Measurements from ENCODE around the gene LYRM1.

LYRM1 gene

GRCh38 chr16:20873331-20873730, 27.2 kb upstream of the LYRM1 start:
- Mint-ChIP-seq H3K4me3 (no peak overlapping the region), H3K4me1 (peaks cover 40% of the 10 kb centered on the region), H3K27me3 (ENCODE audit: low read depth, poor library complexity) (no peaks in the 10 kb centered on the region), H3K9me3 (no peaks in the 10 kb centered on the region), H3K36me3 (ENCODE audit: low read depth) (peaks cover 16% of the 10 kb centered on the region), H3K27ac (no peak overlapping the region)
- DNase-seq: no peak
- TF ChIP-seq CTCF (IDR thresholded peaks at IDR 0.05): no peak

GRCh38 chr16:20874088-20874581, 26.4 kb upstream of the LYRM1 start:
- H3K36me3 Mint-ChIP-seq (ENCODE audit: low read depth): peaks cover 16% of the 10 kb centered on the region
- no peak for TF ChIP-seq CTCF (IDR thresholded peaks at IDR 0.05)
- DNase-seq: no peak
- no peak overlapping the region for H3K27ac Mint-ChIP-seq
- no peaks in the 10 kb centered on the region for H3K9me3 Mint-ChIP-seq
- H3K4me3 Mint-ChIP-seq: no peak overlapping the region
- H3K27me3 Mint-ChIP-seq (ENCODE audit: low read depth, poor library complexity): no peaks in the 10 kb centered on the region
- peaks cover 48% of the 10 kb centered on the region for H3K4me1 Mint-ChIP-seq

- H3K27ac Mint-ChIP-seq: no peak overlapping the region
- DNase-seq: no peak
- no peak overlapping the region for H3K4me3 Mint-ChIP-seq
- no peaks in the 10 kb centered on the region for H3K27me3 Mint-ChIP-seq (ENCODE audit: low read depth, poor library complexity)
- peaks cover 16% of the 10 kb centered on the region for H3K36me3 Mint-ChIP-seq (ENCODE audit: low read depth)
- H3K9me3 Mint-ChIP-seq: no peaks in the 10 kb centered on the region
- H3K4me1 Mint-ChIP-seq: peaks cover 55% of the 10 kb centered on the region
- no peak for TF ChIP-seq CTCF (IDR thresholded peaks at IDR 0.05)
Measured at GRCh38 chr16:20875355-20875650, 25.3 kb upstream of the LYRM1 start.

- no peaks in the 10 kb centered on the region for H3K27me3 Mint-ChIP-seq (ENCODE audit: low read depth, poor library complexity)
- no peak overlapping the region for H3K4me3 Mint-ChIP-seq
- H3K9me3 Mint-ChIP-seq: no peaks in the 10 kb centered on the region
- no peak for TF ChIP-seq CTCF (IDR thresholded peaks at IDR 0.05)
- peak; percentile 14 for DNase-seq
- peak overlapping the region; percentile 94 for H3K27ac Mint-ChIP-seq
- peaks cover 28% of the 10 kb centered on the region for H3K36me3 Mint-ChIP-seq (ENCODE audit: low read depth)
- peaks cover 44% of the 10 kb centered on the region for H3K4me1 Mint-ChIP-seq
Measured at GRCh38 chr16:20878682-20879147, 21.9 kb upstream of the LYRM1 start.

GRCh38 chr16:20879175-20880040, 21.2 kb upstream of the LYRM1 start:
- H3K4me1 Mint-ChIP-seq: peaks cover 43% of the 10 kb centered on the region

More at GRCh38 chr16:20879175-20880040, 21.2 kb upstream of the LYRM1 start:
- TF ChIP-seq CTCF (IDR thresholded peaks at IDR 0.05): no peak
- DNase-seq: no peak
- Mint-ChIP-seq H3K27me3 (ENCODE audit: low read depth, poor library complexity) (no peaks in the 10 kb centered on the region), H3K9me3 (no peaks in the 10 kb centered on the region), H3K27ac (no peak overlapping the region), H3K4me3 (no peak overlapping the region), H3K36me3 (ENCODE audit: low read depth) (peaks cover 33% of the 10 kb centered on the region)

Measured in nephron progenitor cell (in vitro differentiated cells).